ENCODE measurements around the gene RXRG. TPM values are rescaled to one million over a fixed set of nuclear protein-coding genes. Genes with fewer than 3 reads are reported as not detected.

The RXRG gene
- polyA plus RNA-seq, 1 donor from 2014 or later: 0.78 TPM

- H2AFZ ChIP-seq (ENCODE audit: low read depth, low read length): no peak overlapping the region
- H3K79me2 ChIP-seq (replicated peaks; ENCODE audit: insufficient read depth, low read length): no peaks in the 10 kb centered on the region
- no peak overlapping the region for H3K4me2 ChIP-seq (ENCODE audit: low read length)
- H3K9ac ChIP-seq (ENCODE audit: low read length): no peak overlapping the region
- TF ChIP-seq RAD21 (conservative IDR thresholded peaks at IDR 0.05) (no peak), SMC3 (conservative IDR thresholded peaks at IDR 0.05; ENCODE audit: poor library complexity) (no peak), REST (IDR thresholded peaks at IDR 0.05; ENCODE audit: borderline replicate concordance) (no peak), EP300 (conservative IDR thresholded peaks at IDR 0.05; ENCODE audit: poor library complexity, severe bottlenecking) (no peak), MXI1 (conservative IDR thresholded peaks at IDR 0.05; ENCODE audit: poor library complexity, severe bottlenecking) (no peak), TAF1 (IDR thresholded peaks at IDR 0.05; ENCODE audit: low read depth) (no peak), POLR2AphosphoS5 (IDR thresholded peaks at IDR 0.05) (no peak), CTCF (IDR thresholded peaks at IDR 0.05; ENCODE audit: poor library complexity, severe bottlenecking) (no peak), EZH2 (IDR thresholded peaks at IDR 0.05; ENCODE audit: borderline replicate concordance, insufficient read depth, low read length, poor library complexity, severe bottlenecking) (no peak)
- no peaks in the 10 kb centered on the region for H3K9me2 ChIP-seq (ENCODE audit: insufficient read depth, low read length)
- H3K4me3 ChIP-seq (ENCODE audit: low read length): no peak overlapping the region
- no peak overlapping the region for H3K27ac ChIP-seq (ENCODE audit: low read length)
- no peaks in the 10 kb centered on the region for H3K9me3 ChIP-seq (ENCODE audit: low read length)
- H3K27me3 ChIP-seq (ENCODE audit: insufficient read depth, low read depth, low read length): peaks cover 22% of the 10 kb centered on the region
- no peaks in the 10 kb centered on the region for H4K20me1 ChIP-seq (ENCODE audit: insufficient read depth)
- no peaks in the 10 kb centered on the region for H3F3A ChIP-seq (ENCODE audit: insufficient read depth, low read length, poor library complexity, severe bottlenecking)
- H3K36me3 ChIP-seq (ENCODE audit: insufficient read depth, low read length): no peaks in the 10 kb centered on the region
Observed at GRCh38 chr1:165371588-165372225, 73.2 kb downstream of the RXRG start.

GRCh38 chr1:165369255-165369848 is 75.6 kb downstream of the RXRG start:
- H3K4me3 ChIP-seq (ENCODE audit: low read length): no peak overlapping the region
- H3K9me3 ChIP-seq (ENCODE audit: low read length): no peaks in the 10 kb centered on the region
- no peaks in the 10 kb centered on the region for H3F3A ChIP-seq (ENCODE audit: insufficient read depth, low read length, poor library complexity, severe bottlenecking)
- no peak overlapping the region for H3K4me2 ChIP-seq (ENCODE audit: low read length)
- peaks cover under 1% of the 10 kb centered on the region for H3K27me3 ChIP-seq (ENCODE audit: insufficient read depth, low read depth, low read length)
- H4K20me1 ChIP-seq (ENCODE audit: insufficient read depth): no peaks in the 10 kb centered on the region
- no peak overlapping the region for H3K9ac ChIP-seq (ENCODE audit: low read length)
- H3K79me2 ChIP-seq (replicated peaks; ENCODE audit: insufficient read depth, low read length): no peaks in the 10 kb centered on the region
- no peaks in the 10 kb centered on the region for H3K9me2 ChIP-seq (ENCODE audit: insufficient read depth, low read length)
- no peaks in the 10 kb centered on the region for H3K36me3 ChIP-seq (ENCODE audit: insufficient read depth, low read length)
- peak; percentile 85 for TF ChIP-seq SMC3 (conservative IDR thresholded peaks at IDR 0.05; ENCODE audit: poor library complexity)
- peak; percentile 79 for TF ChIP-seq CTCF (IDR thresholded peaks at IDR 0.05; ENCODE audit: poor library complexity, severe bottlenecking)
- no peak for TF ChIP-seq EP300 (conservative IDR thresholded peaks at IDR 0.05; ENCODE audit: poor library complexity, severe bottlenecking)
- peak; percentile 80 for TF ChIP-seq RAD21 (conservative IDR thresholded peaks at IDR 0.05)
- no peak overlapping the region for H2AFZ ChIP-seq (ENCODE audit: low read depth, low read length)
- H3K27ac ChIP-seq (ENCODE audit: low read length): no peak overlapping the region
